GM12878 (cell line): ENCODE results near the gene CROT.

Experiments used
- CHD4 ChIP-seq: fragments of 200-600 bp; sonication (generic); IDR thresholded peaks from 2 replicates; pipeline ENCODE4 v1.6.1; 2016; ENCODE audit warnings: mild to moderate bottlenecking
- CTCF ChIP-seq, 3 experiments: IDR thresholded peaks in 2 of 3; conservative IDR thresholded peaks in 1 of 3; 2 replicates each; pipeline ENCODE4 v1.5.1; 2011; ENCODE audit warnings: low read depth in 3 of 3, low read length in 3 of 3, mild to moderate bottlenecking in 3 of 3, control low read depth in 2 of 3, moderate library complexity in 2 of 3, inconsistent platforms in 1 of 3, mixed read lengths in 1 of 3; ENCODE audit not compliant: control insufficient read depth in 2 of 3, insufficient read depth in 1 of 3; ENCODE audit errors: extremely low read depth in 1 of 3
- EP300 ChIP-seq, 2 experiments: fragments of 150-350 bp in 1 of 2; IDR thresholded peaks; 2 replicates each; pipeline ENCODE4 v1.6.1; 2011 to 2012; ENCODE audit warnings: low read depth in 2 of 2, low read length in 2 of 2, borderline replicate concordance in 1 of 2, improper control_type of control experiment in 1 of 2, inconsistent platforms in 1 of 2; ENCODE audit not compliant: control insufficient read depth in 1 of 2
- IKZF1 ChIP-seq: fragments of 450-650 bp; conservative IDR thresholded peaks from 2 replicates; pipeline ENCODE4 v1.6.1; 2017; ENCODE audit warnings: antibody characterized with exemption, mild to moderate bottlenecking
- NR2C2 ChIP-seq: IDR thresholded peaks from 2 replicates; pipeline ENCODE4 v1.6.1; 2011; ENCODE audit warnings: borderline replicate concordance, low read depth; ENCODE audit not compliant: control insufficient read depth, insufficient read length
- PBX3 ChIP-seq: IDR thresholded peaks from 2 replicates; pipeline ENCODE4 v1.6.1; 2011; ENCODE audit warnings: mild to moderate bottlenecking, low read depth, low read length, moderate library complexity; ENCODE audit not compliant: insufficient replicate concordance
- POLR2A ChIP-seq: IDR thresholded peaks from 2 replicates; pipeline ENCODE4 v1.6.1; 2011; ENCODE audit warnings: low read depth, mild to moderate bottlenecking, low read length
- POLR2AphosphoS2 ChIP-seq: IDR thresholded peaks from 2 replicates; pipeline ENCODE4 v1.6.1; 2011; ENCODE audit warnings: low read depth, mild to moderate bottlenecking, low read length, improper control_type of control experiment, moderate library complexity
- RAD51 ChIP-seq: fragments of 450-650 bp; IDR thresholded peaks from 2 replicates; pipeline ENCODE4 v1.6.1; 2016; ENCODE audit warnings: moderate library complexity, mild to moderate bottlenecking, inconsistent platforms
- SIX5 ChIP-seq: IDR thresholded peaks from 2 replicates; pipeline ENCODE4 v1.6.1; 2011; ENCODE audit warnings: mild to moderate bottlenecking, low read depth, low read length, moderate library complexity; ENCODE audit not compliant: severe bottlenecking
- SMC3 ChIP-seq: IDR thresholded peaks from 2 replicates; pipeline ENCODE4 v1.6.1; 2011; ENCODE audit warnings: low read length, improper control_type of control experiment, borderline replicate concordance
- ZBTB4 ChIP-seq: fragments of 450-650 bp; formaldehyde crosslinking; IDR thresholded peaks from 2 replicates; pipeline ENCODE4 v1.4.0; 2022; ENCODE audit warnings: mild to moderate bottlenecking, moderate library complexity

- TF ChIP-seq NR2C2 (no peak), IKZF1 (no peak), POLR2AphosphoS2 (no peak), ZBTB4 (CRISPR knock-in tag) (no peak), RAD51 (no peak), SIX5 (no peak), POLR2A (no peak), CTCF (IDR thresholded peaks at IDR 0.05 in 2 of 3, conservative IDR thresholded peaks at IDR 0.05 in 1 of 3; ENCODE audit: control insufficient read depth in 2 of 3, extremely low read depth in 1 of 3, insufficient read depth in 1 of 3, low read depth in 3 of 3, low read length in 3 of 3) (no peak), CHD4 (no peak), SMC3 (no peak), PBX3 (no peak), EP300 (IDR thresholded peaks at IDR 0.05; ENCODE audit: borderline replicate concordance in 1 of 2, control insufficient read depth in 1 of 2, low read depth in 2 of 2, low read length in 2 of 2) (no peak)
Measured at GRCh38 chr7:87347207-87347606, 1.7 kb downstream of the CROT start.
